Fibroblast of villous mesenchyme (primary cell): ENCODE measurements around the gene LRRK1. TPM values are rescaled to one million over a fixed set of nuclear protein-coding genes. Genes with fewer than 3 reads are reported as not detected.

Experiments
- DNase-seq: peaks from one replicate; pipeline ENCODE4 v3.0.0-alpha.2; 2010; ENCODE audit warnings: low read depth
- H3K4me3 ChIP-seq: 2 replicates; pipeline ENCODE4 v1.5.1; 2011; ENCODE audit warnings: low read depth, mild to moderate bottlenecking, low read length
- CTCF ChIP-seq: IDR thresholded peaks from 2 replicates; pipeline ENCODE4 v1.5.1; 2012; ENCODE audit warnings: low read depth, mild to moderate bottlenecking, low read length; ENCODE audit not compliant: insufficient read depth
- total RNA-seq: library from RNA; depleted of rRNA; stranded (reverse); fragments of >200 nt; gene quantifications from 2 replicates; pipeline ENCODE4 v1.2.3, GENCODE V29; 2012

Gene LRRK1
- total RNA-seq, 1 donor = 10.8 TPM

- no peak for TF ChIP-seq CTCF
- DNase-seq = no peak
- no peak overlapping the region for H3K4me3 ChIP-seq
Observed at GRCh38 chr15:101108791-101109190, 189.6 kb downstream of the LRRK1 start.

- TF ChIP-seq CTCF = no peak
- no peak for DNase-seq
- no peak overlapping the region for H3K4me3 ChIP-seq
Observed at GRCh38 chr15:101110681-101111569, 191.8 kb downstream of the LRRK1 start.

GRCh38 chr15:101111570-101112262 is 192.6 kb downstream of the LRRK1 start:
- TF ChIP-seq CTCF = no peak
- no peak overlapping the region for H3K4me3 ChIP-seq
- DNase-seq = no peak

GRCh38 chr15:101112336-101113113 is 193.4 kb downstream of the LRRK1 start:
- H3K4me3 ChIP-seq = no peak overlapping the region
- no peak for DNase-seq
- TF ChIP-seq CTCF = no peak

GRCh38 chr15:101113114-101114005 is 194.2 kb downstream of the LRRK1 start:
- DNase-seq = no peak
- H3K4me3 ChIP-seq = no peak overlapping the region
- TF ChIP-seq CTCF = no peak

GRCh38 chr15:101114166-101114565 is 195.0 kb downstream of the LRRK1 start:
- TF ChIP-seq CTCF = no peak
- no peak for DNase-seq
- no peak overlapping the region for H3K4me3 ChIP-seq
